Cardiac fibroblast (primary cell): ENCODE data around the gene ARFIP1.
A peak's percentile ranks its signal among the peaks of the same experiment; 100 is the strongest.
"Not testable (repeated sequence)": the region's sequence is repeated elsewhere in the genome, so short reads cannot be mapped to it uniquely, and the experiment has no call there.

Experiments used
- DNase-seq, 2 donors: peaks; one replicate each; pipeline versions ENCODE4 v3.0.0 to v3.0.0-alpha.2; 2010; ENCODE audit warnings: low read depth in 2 of 2
- H3K4me3 ChIP-seq, 2 donors: replicated peaks in 1 of 2; 1 replicate in 1 of 2; 2 replicates in 1 of 2; pipeline ENCODE4 v1.5.1; 2011; ENCODE audit warnings: low read depth in 2 of 2, low read length in 2 of 2, mild to moderate bottlenecking in 2 of 2, moderate library complexity in 1 of 2
- TF ChIP-seq, protein P1 (sequence below): IDR thresholded peaks from one replicate; pipeline ENCODE4 v1.5.1; 2011; ENCODE audit warnings: low read depth, mild to moderate bottlenecking, low read length, inconsistent platforms

Gene ARFIP1

GRCh38 chr4:152836936-152837335, 57.2 kb downstream of the ARFIP1 start:
- TF ChIP-seq, protein P1, sequence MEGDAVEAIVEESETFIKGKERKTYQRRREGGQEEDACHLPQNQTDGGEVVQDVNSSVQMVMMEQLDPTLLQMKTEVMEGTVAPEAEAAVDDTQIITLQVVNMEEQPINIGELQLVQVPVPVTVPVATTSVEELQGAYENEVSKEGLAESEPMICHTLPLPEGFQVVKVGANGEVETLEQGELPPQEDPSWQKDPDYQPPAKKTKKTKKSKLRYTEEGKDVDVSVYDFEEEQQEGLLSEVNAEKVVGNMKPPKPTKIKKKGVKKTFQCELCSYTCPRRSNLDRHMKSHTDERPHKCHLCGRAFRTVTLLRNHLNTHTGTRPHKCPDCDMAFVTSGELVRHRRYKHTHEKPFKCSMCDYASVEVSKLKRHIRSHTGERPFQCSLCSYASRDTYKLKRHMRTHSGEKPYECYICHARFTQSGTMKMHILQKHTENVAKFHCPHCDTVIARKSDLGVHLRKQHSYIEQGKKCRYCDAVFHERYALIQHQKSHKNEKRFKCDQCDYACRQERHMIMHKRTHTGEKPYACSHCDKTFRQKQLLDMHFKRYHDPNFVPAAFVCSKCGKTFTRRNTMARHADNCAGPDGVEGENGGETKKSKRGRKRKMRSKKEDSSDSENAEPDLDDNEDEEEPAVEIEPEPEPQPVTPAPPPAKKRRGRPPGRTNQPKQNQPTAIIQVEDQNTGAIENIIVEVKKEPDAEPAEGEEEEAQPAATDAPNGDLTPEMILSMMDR, result no peak

DNA sequence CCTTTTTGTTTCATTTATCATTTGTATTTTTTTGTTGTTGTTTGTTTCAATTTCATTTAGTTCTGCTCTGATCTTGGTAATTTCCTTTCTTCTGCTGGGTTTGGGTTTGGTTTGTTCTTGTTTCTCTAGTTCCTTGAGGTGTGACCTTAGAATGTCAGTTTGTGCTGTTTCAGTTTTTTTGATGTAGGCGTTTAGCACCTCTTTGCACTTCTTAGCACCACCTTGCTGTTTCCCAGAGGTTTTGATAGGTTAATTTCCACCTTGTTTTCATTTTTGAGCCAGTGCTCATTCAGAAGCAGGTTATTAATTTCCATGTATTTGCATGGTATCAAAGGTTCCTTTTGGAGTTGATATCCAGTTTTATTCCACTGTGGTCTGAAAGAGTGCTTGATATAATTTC, 60.0 kb downstream of the ARFIP1 start:
- H3K4me3 ChIP-seq, DNase-seq: not testable (repeated sequence)

More at GRCh38 chr4:152836936-152837335, 57.2 kb downstream of the ARFIP1 start:
- no peak overlapping the region for H3K4me3 ChIP-seq
- no peak for DNase-seq

DNA sequence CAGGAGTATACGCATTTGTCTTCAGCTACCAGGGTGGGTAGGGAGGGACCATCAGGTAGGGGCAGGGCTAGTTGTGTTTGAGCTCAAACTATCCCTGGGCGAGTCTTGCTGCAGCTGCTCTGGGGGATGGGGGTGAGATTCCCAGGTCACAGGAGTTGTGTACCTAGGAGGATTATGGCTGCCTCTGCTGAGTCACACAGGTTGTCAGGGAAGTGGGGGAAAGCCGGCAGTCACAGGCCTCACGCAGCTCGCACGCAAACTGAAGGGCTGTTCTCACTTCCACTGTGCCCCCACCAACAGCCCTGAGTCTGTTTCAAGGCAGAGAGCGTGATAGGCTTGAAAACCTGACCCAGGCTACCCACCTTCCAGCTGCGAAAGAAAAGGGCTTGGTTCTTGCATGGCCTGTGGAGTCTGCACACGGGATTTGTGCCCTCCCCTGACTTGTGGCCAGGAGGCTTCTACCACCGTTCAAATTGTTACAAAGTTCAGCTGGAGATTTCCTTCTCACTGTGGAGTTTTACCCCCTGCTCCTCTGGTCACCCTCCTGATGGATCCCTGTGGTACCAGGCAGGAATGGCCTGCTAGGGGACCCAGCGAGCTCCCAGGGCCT, 63.8 kb downstream of the ARFIP1 start:
- H3K4me3 ChIP-seq, result no peak overlapping the region
- TF ChIP-seq, protein P1, result no peak

GRCh38 chr4:152847376-152847775, 67.6 kb downstream of the ARFIP1 start:
- TF ChIP-seq, protein P1, result no peak
- DNase-seq, result no peak
- no peak overlapping the region for H3K4me3 ChIP-seq

More for the DNA sequence above, 63.8 kb downstream of the ARFIP1 start:
- no peak for DNase-seq

- TF ChIP-seq, protein P1, result no peak
- peak in 1 of 2 donors; percentile 6 for DNase-seq
- no peak overlapping the region for H3K4me3 ChIP-seq
These were observed 68.8 kb downstream of the ARFIP1 start for GRCh38 chr4:152848508-152848907.

DNA sequence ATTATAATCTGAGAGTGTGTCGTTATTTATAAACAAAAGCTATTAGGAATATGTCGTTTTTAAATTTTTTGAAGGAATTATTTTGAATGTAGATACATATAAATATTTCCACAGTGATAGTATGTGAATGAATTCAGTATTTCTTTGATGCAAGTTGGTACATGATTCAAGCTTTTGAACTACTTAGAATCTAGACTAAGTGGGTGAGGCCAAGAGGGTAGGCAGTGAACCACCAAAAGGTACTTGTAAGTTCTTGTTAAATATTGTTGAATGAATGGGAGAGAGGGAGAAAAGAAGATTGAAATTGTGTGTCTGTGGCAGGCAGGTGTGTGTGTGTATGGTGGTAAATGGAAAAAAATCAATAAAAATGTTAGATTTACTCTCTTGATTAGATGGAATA, 69.6 kb downstream of the ARFIP1 start:
- no peak for DNase-seq
- no peak overlapping the region for H3K4me3 ChIP-seq
- TF ChIP-seq, protein P1, result no peak

DNA sequence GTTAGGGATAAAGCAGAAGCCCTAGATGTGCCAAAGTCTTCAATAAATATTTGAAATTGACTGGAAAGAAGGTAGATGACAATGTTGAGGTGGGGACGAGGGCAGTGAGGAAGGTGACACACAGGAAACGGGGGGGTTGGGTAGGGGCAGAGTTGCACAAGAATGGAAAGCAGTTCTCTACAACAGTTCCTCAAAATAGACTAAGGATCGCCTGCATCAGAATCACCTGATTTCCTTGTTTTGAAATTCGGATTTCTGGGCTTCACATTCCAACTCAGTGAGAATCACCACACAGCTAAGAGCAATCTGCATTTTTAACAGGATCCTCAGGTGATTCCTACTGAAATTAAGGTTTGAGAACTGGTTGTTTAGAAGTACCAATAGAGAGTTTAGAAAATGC, 70.6 kb downstream of the ARFIP1 start:
- peak; percentile 40 to 82 for DNase-seq
- no peak overlapping the region for H3K4me3 ChIP-seq
- TF ChIP-seq, protein P1, result no peak
